HUES64 (cell line): ENCODE measurements around the gene MYBL2.

Source experiments
- H3K27ac ChIP-seq: 2 replicates; pipeline ENCODE4 v1.7.0; 2013; ENCODE audit warnings: low read depth, low read length, inconsistent platforms
- H3K27me3 ChIP-seq: 2 replicates; pipeline ENCODE4 v1.6.1; 2013; ENCODE audit warnings: mild to moderate bottlenecking, low read length; ENCODE audit not compliant: insufficient read depth
- H3K36me3 ChIP-seq: 2 replicates; pipeline ENCODE4 v1.6.1; 2013; ENCODE audit warnings: mild to moderate bottlenecking, low read length; ENCODE audit not compliant: insufficient read depth
- H3K4me1 ChIP-seq: 2 replicates; pipeline ENCODE4 v1.6.1; 2013; ENCODE audit warnings: mild to moderate bottlenecking, low read length, moderate library complexity; ENCODE audit not compliant: insufficient read depth
- H3K4me3 ChIP-seq: 2 replicates; pipeline ENCODE4 v1.5.1; 2013; ENCODE audit warnings: mild to moderate bottlenecking, low read length, moderate library complexity
- H3K9ac ChIP-seq: 2 replicates; pipeline ENCODE4 v1.6.1; 2013; ENCODE audit warnings: mild to moderate bottlenecking, low read depth, low read length
- H3K9me3 ChIP-seq: 2 replicates; pipeline ENCODE4 v1.6.1; 2013; ENCODE audit warnings: low read depth, low read length; ENCODE audit not compliant: insufficient read depth
- WGBS: fragments of 150-250, 120-280 bp; methylation state at CpG from one replicate; pipeline ENCODE4 v1.1.7; 2013; ENCODE audit warnings: missing lambda C conversion rate; 5-methylcytosine and 5-hydroxymethylcytosine counted together

Gene MYBL2

GRCh38 chr20:43711098-43711654, 44.3 kb downstream of the MYBL2 start:
- H3K27me3 ChIP-seq = no peaks in the 10 kb centered on the region
- no peaks in the 10 kb centered on the region for H3K9me3 ChIP-seq
- 94% methylated on average over 15 of the region's 15 CpGs for WGBS
- peaks cover 88% of the 10 kb centered on the region for H3K36me3 ChIP-seq
- no peak overlapping the region for H3K9ac ChIP-seq
- H3K27ac ChIP-seq = no peak overlapping the region
- H3K4me1 ChIP-seq = no peaks in the 10 kb centered on the region
- no peak overlapping the region for H3K4me3 ChIP-seq

- WGBS = 96% methylated on average over 9 of the region's 9 CpGs
- H3K27me3 ChIP-seq = no peaks in the 10 kb centered on the region
- H3K4me1 ChIP-seq = no peaks in the 10 kb centered on the region
- no peak overlapping the region for H3K4me3 ChIP-seq
- peaks cover 62% of the 10 kb centered on the region for H3K36me3 ChIP-seq
- no peak overlapping the region for H3K27ac ChIP-seq
- no peaks in the 10 kb centered on the region for H3K9me3 ChIP-seq
- no peak overlapping the region for H3K9ac ChIP-seq
Observed at GRCh38 chr20:43715044-43715443, 48.1 kb downstream of the MYBL2 start.

GRCh38 chr20:43715511-43715910, 48.6 kb downstream of the MYBL2 start:
- H3K9me3 ChIP-seq = no peaks in the 10 kb centered on the region
- H3K36me3 ChIP-seq = peaks cover 57% of the 10 kb centered on the region
- no peak overlapping the region for H3K27ac ChIP-seq
- no peak overlapping the region for H3K4me3 ChIP-seq
- 96% methylated on average over 6 of the region's 6 CpGs for WGBS
- H3K27me3 ChIP-seq = no peaks in the 10 kb centered on the region
- no peaks in the 10 kb centered on the region for H3K4me1 ChIP-seq
- no peak overlapping the region for H3K9ac ChIP-seq

- H3K27ac ChIP-seq = no peak overlapping the region
- 96% methylated on average over 4 of the region's 4 CpGs for WGBS
- no peak overlapping the region for H3K9ac ChIP-seq
- H3K36me3 ChIP-seq = peaks cover 51% of the 10 kb centered on the region
- H3K4me1 ChIP-seq = no peaks in the 10 kb centered on the region
- no peak overlapping the region for H3K4me3 ChIP-seq
- no peaks in the 10 kb centered on the region for H3K9me3 ChIP-seq
- no peaks in the 10 kb centered on the region for H3K27me3 ChIP-seq
Observed at GRCh38 chr20:43716123-43716522, 49.2 kb downstream of the MYBL2 start.

- Histone ChIP-seq H3K36me3 (peaks cover 44% of the 10 kb centered on the region), H3K9me3 (no peaks in the 10 kb centered on the region), H3K4me1 (no peaks in the 10 kb centered on the region; the same call in 1 of the 2 replicates), H3K27me3 (no peaks in the 10 kb centered on the region), H3K27ac (no peak overlapping the region), H3K9ac (no peak overlapping the region), H3K4me3 (no peak overlapping the region)
- WGBS = 91% methylated on average over 12 of the region's 12 CpGs
Observed at GRCh38 chr20:43716757-43717615, 50.1 kb downstream of the MYBL2 start.

- peaks cover 40% of the 10 kb centered on the region for H3K36me3 ChIP-seq
- H3K4me3 ChIP-seq = no peak overlapping the region
- no peak overlapping the region for H3K27ac ChIP-seq
- no peaks in the 10 kb centered on the region for H3K27me3 ChIP-seq
- no peaks in the 10 kb centered on the region for H3K9me3 ChIP-seq
- WGBS = 93% methylated on average over 4 of the region's 4 CpGs
- H3K9ac ChIP-seq = no peak overlapping the region
- no peaks in the 10 kb centered on the region; the same call in 1 of the 2 replicates for H3K4me1 ChIP-seq
Observed at GRCh38 chr20:43717616-43717995, 50.7 kb downstream of the MYBL2 start.

- Histone ChIP-seq H3K27me3 (no peaks in the 10 kb centered on the region), H3K4me3 (no peak overlapping the region), H3K36me3 (peaks cover 19% of the 10 kb centered on the region), H3K9me3 (no peaks in the 10 kb centered on the region), H3K9ac (no peak overlapping the region), H3K4me1 (no peaks in the 10 kb centered on the region; the same call in 1 of the 2 replicates), H3K27ac (no peak overlapping the region)
- WGBS = 88% methylated on average over 1 of the region's 1 CpG
Observed at GRCh38 chr20:43720007-43720406, 53.1 kb downstream of the MYBL2 start.

- Histone ChIP-seq H3K4me3 (no peak overlapping the region), H3K9ac (no peak overlapping the region), H3K27me3 (no peaks in the 10 kb centered on the region), H3K4me1 (no peaks in the 10 kb centered on the region; the same call in 1 of the 2 replicates), H3K27ac (no peak overlapping the region), H3K36me3 (peaks cover 9% of the 10 kb centered on the region), H3K9me3 (no peaks in the 10 kb centered on the region)
- 0% methylated on average over 2 of the region's 2 CpGs for WGBS
Observed at GRCh38 chr20:43721097-43721428, 54.1 kb downstream of the MYBL2 start.

- H3K4me3 ChIP-seq = no peak overlapping the region
- H3K4me1 ChIP-seq = no peaks in the 10 kb centered on the region; the same call in 1 of the 2 replicates
- no peak overlapping the region for H3K9ac ChIP-seq
- H3K36me3 ChIP-seq = 0 out of 2 replicates have a peak, but pooled peaks cover 5% of the 10 kb centered on the region
- WGBS = 60% methylated on average over 15 of the region's 15 CpGs
- H3K27ac ChIP-seq = no peak overlapping the region
- no peaks in the 10 kb centered on the region for H3K27me3 ChIP-seq
- no peaks in the 10 kb centered on the region for H3K9me3 ChIP-seq
Observed at GRCh38 chr20:43721429-43722152, 54.7 kb downstream of the MYBL2 start.

- H3K9me3 ChIP-seq = no peaks in the 10 kb centered on the region
- no peak overlapping the region for H3K27ac ChIP-seq
- WGBS = 86% methylated on average over 8 of the region's 8 CpGs
- no peak overlapping the region for H3K9ac ChIP-seq
- H3K4me3 ChIP-seq = no peak overlapping the region
- 0 out of 2 replicates have a peak, but pooled peaks cover 5% of the 10 kb centered on the region for H3K36me3 ChIP-seq
- H3K4me1 ChIP-seq = no peaks in the 10 kb centered on the region; the same call in 1 of the 2 replicates
- no peaks in the 10 kb centered on the region for H3K27me3 ChIP-seq
Observed at GRCh38 chr20:43722153-43722505, 55.2 kb downstream of the MYBL2 start.

- H3K27me3 ChIP-seq = no peaks in the 10 kb centered on the region
- no peak overlapping the region for H3K4me3 ChIP-seq
- no peaks in the 10 kb centered on the region for H3K9me3 ChIP-seq
- H3K36me3 ChIP-seq = no peaks in the 10 kb centered on the region
- no peaks in the 10 kb centered on the region; the same call in 1 of the 2 replicates for H3K4me1 ChIP-seq
- 96% methylated on average over 4 of the region's 4 CpGs for WGBS
- H3K9ac ChIP-seq = no peak overlapping the region
- no peak overlapping the region for H3K27ac ChIP-seq
Observed at GRCh38 chr20:43723186-43723585, 56.3 kb downstream of the MYBL2 start.
